Inferior parietal cortex (tissue), 1 donor: Measurements from ENCODE around the gene ABLIM1.

ENCODE experiments used
- DNase-seq: peaks from one replicate; pipeline ENCODE4 v3.0.0-alpha.2; 2016; ENCODE audit errors: extremely low spot score

Gene ABLIM1

GRCh38 chr10:114458955-114459354 lies 199.1 kb downstream of the ABLIM1 start:
- no peak for DNase-seq

DNA sequence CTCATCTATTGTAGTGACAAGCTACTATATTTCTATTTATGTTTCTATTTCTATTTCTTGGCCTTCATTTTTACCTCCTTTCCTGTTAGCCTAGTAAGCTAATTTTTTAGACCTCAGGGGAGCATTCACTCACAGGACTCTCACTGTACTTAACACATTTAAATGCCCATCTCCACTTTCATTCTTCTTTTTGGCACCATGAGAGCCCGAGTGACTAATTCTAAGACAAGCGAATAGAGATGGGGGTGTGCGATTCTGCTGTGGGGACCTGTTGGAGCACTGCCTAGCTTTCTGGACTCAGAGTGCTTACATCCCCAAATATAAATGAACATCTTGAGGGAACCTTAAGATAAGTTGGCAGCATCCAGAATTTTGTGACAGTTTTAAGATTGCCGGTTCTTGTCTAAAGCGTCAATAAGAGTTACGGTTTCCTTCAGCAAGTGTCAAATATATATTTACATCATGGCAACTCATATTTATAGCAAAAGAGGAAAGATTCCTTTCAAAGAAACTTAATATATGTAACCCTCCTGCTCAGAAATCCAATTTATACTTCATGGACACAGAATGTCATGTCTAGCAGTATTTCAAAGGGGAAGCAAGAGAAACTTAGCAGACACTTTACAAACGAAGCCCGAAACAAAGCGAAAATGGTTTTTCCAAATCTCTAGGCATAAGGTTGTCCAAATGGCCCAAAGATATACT lies 199.7 kb downstream of the ABLIM1 start:
- DNase-seq, result peak; percentile 38

- no peak for DNase-seq
These were observed 204.5 kb downstream of the ABLIM1 start for GRCh38 chr10:114453576-114453975.

GRCh38 chr10:114448897-114449296 lies 209.2 kb downstream of the ABLIM1 start:
- DNase-seq, result no peak

GRCh38 chr10:114445332-114445731 lies 212.7 kb downstream of the ABLIM1 start:
- DNase-seq, result no peak

GRCh38 chr10:114444819-114445218 lies 213.3 kb downstream of the ABLIM1 start:
- no peak for DNase-seq

GRCh38 chr10:114442091-114442630 lies 215.9 kb downstream of the ABLIM1 start:
- no peak for DNase-seq

GRCh38 chr10:114441107-114441506 lies 217.0 kb downstream of the ABLIM1 start:
- DNase-seq, result no peak

- no peak for DNase-seq
These were observed 220.4 kb downstream of the ABLIM1 start for GRCh38 chr10:114437473-114438292.

DNA sequence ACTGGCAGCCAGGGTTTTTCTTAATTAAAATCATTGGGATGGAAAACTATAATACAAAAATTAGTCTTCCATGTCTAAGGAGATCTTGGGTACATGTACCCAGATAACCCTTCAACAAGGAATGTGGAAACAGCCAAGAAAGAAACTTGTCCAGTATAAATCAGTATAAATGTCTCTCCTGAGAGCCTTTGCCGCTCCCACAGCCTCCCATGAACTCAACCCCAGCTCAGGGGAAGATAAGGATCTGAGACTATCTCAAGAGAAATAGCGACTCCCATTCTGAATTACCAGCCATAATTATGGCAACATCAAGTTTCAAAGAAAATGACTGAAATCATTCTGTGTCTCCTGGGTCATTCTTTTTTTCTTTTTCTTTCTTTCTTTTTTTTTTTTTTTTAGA lies 221.1 kb downstream of the ABLIM1 start:
- DNase-seq, result no peak

DNA sequence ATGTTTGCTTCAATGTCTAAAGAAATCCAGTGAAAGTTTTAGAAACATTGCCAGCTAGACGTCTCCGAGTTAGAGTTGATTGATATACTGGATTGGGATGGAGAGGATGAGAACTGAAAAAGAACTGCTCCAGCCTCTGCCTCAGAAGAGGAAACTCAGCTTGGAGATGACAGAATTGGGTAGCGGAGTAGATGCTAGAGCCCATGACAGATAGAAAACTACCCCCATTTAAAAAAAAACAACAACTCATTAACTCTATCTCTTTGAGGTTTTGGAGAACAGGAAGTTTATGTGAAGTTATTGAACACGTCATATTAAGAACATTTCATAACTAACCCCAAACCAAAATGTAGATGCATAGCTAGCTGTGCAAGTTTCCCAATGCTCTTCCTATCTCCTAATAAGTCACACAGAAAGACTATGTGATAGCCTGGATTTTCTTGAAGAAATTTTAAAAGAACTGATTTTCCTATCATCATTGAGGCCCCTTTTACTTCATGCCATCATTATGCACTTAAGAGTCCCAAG lies 225.4 kb downstream of the ABLIM1 start:
- DNase-seq, result no peak

GRCh38 chr10:114431414-114432135 lies 226.5 kb downstream of the ABLIM1 start:
- no peak for DNase-seq

GRCh38 chr10:114430688-114431413 lies 227.2 kb downstream of the ABLIM1 start:
- DNase-seq, result no peak

DNA sequence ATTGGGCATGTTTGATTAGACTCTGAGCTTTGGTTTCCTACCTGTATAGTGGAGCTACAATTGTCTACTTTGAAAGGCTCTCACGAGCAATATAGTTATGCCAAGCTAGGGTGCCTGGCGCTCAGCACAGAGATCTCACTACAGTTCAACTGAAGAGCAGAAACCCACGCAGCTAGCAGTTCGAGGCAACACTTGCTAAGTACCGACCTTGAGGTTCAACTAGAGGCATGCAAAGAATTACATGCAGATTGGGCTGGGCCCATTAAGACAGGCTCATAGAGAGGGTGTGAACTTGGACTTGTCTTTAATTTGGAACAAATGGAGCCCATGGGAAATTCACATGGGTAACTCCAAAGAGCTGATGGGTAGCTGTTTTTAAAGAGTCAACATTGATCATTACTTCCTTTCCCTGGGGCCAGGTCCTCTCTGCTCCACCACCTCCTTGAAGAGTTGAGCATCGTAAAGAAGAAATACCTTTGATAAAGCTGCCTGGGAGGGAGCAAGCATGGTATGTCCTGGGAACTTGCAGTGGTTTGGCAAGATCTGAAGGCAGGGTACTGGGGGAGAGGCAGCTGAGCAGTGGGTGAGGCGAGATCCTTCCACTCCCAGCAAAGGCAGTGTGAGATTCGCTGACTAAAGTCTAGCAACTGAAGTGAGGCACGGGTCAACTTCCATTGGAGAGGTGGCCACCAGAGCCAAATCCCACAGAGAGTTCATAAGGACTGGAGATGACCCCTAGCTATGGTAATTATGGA lies 228.3 kb downstream of the ABLIM1 start:
- DNase-seq, result no peak

DNA sequence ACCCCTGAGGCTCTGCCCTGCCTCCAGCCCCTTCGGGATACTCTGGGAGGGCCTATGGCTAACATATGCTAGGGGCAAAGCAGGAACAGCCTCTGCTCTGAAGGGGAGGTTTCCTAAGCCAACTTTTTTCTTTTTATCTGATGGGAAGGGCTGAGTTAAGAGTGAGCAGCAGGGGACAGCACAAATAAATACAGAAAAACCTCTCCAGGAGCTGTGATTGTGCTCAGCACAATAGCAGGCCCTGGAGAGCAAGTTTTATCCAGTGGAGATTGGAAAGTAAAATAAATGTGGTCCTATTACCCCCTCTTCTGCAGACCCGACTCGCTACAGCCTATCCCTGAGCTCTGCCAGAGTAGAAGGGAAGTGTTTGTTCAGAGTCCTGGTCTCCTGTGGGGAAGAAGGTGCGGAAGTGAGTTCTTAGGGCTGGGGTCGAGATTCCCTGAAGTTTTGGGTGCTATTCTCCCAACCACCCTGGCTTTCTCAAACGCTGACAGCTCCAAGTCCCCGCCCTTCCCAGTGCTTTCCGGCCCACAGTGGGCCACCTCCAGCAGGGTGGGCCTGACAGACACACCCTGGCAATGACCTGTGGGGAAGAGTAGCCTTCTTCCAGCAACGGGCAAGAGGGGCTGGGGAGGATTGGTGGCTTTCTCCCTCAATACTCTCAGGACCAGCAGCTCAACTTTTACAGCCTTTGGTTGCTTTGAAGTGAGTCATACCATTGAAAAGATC lies 230.8 kb downstream of the ABLIM1 start:
- no peak for DNase-seq

DNA sequence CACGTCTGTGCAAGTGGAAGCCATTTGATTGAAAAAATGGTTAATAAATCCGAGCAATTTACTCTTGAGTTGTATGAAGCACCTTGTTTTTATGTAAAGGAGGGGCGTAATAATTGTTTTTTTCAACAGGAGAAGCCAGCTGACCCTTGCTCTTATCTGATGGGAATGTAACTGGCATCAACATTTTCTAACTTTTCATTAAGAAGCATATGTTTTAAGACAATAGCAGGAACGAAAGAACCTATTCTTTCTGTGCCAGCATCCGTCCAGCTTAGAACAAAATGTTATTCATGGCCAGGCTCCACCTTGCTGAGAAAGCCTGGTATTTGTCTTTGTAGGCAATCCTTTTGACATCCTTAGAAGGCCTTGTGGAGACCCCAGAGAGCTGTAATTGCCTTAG lies 231.6 kb downstream of the ABLIM1 start:
- no peak for DNase-seq

DNA sequence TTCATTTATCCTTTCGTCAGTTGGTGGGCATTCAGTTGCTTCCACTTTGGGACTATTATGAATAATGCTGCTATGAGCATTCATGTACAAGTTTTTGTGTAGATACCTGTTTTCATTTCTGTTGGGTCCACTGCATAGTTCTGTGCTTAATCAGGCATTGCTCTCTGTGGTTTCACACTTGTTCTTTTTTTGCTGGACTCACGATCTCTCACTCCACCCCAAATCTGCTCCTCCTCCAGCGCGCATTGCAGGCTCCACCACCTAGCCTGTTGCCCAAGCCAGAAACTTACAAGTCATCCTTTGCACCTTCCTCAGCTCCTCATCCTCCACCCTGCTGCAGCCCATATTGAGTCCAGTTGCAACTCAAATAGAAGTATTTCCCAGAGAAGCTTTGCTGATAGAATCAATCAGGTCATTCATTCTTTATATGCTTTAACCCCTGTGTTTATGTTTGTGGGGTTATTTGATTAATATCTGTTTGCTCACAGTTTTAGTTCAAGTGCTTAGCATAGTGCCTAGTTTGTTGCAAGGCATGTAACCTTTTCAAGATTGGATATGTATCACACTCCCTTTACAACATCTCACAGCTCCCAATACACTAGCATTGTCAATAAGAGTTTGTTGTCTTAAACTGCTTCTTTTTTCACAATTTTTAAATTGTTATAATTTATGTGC lies 237.1 kb downstream of the ABLIM1 start:
- DNase-seq, result no peak

GRCh38 chr10:114418109-114418508 lies 240.0 kb downstream of the ABLIM1 start:
- no peak for DNase-seq
